ENCODE measurements around the gene DIS3L2.

The DIS3L2 gene

GRCh38 chr2:232013701-232014353 lies 52.3 kb downstream of the DIS3L2 start:
- Histone ChIP-seq H2AFZ (ENCODE audit: low read depth, low read length) (no peak overlapping the region), H4K20me1 (ENCODE audit: insufficient read depth, low read length) (no peaks in the 10 kb centered on the region), H3K4me2 (ENCODE audit: low read length) (no peak overlapping the region), H3K27me3 (ENCODE audit: low read depth, low read length) (no peaks in the 10 kb centered on the region), H3K27ac (ENCODE audit: low read length) (no peak overlapping the region), H3K4me1 (ENCODE audit: low read length) (no peaks in the 10 kb centered on the region), H3K9me3 (ENCODE audit: insufficient read depth, low read length) (no peaks in the 10 kb centered on the region), H3K79me2 (ENCODE audit: low read length) (peaks cover 5% of the 10 kb centered on the region; the same call in 1 of the 2 replicates), H3K36me3 (replicated peaks; ENCODE audit: low read depth, low read length) (no peaks in the 10 kb centered on the region), H3K4me3 (ENCODE audit: low read length) (no peak overlapping the region), H3K9ac (ENCODE audit: low read length) (no peak overlapping the region)
- TF ChIP-seq CTCF (IDR thresholded peaks at IDR 0.05; ENCODE audit: low read depth, low read length): no peak
- TF ChIP-seq EZH2phosphoT487 (IDR thresholded peaks at IDR 0.05; ENCODE audit: low read depth): no peak

- H3K27ac ChIP-seq (ENCODE audit: low read length): no peak overlapping the region
- TF ChIP-seq EZH2phosphoT487 (IDR thresholded peaks at IDR 0.05; ENCODE audit: low read depth) (no peak), CTCF (IDR thresholded peaks at IDR 0.05; ENCODE audit: low read depth, low read length) (no peak)
- no peaks in the 10 kb centered on the region for H3K9me3 ChIP-seq (ENCODE audit: insufficient read depth, low read length)
- no peak overlapping the region for H3K4me2 ChIP-seq (ENCODE audit: low read length)
- H3K79me2 ChIP-seq (ENCODE audit: low read length): no peaks in the 10 kb centered on the region; the same call in 1 of the 2 replicates
- no peak overlapping the region for H3K9ac ChIP-seq (ENCODE audit: low read length)
- H3K4me1 ChIP-seq (ENCODE audit: low read length): no peaks in the 10 kb centered on the region
- no peaks in the 10 kb centered on the region for H3K27me3 ChIP-seq (ENCODE audit: low read depth, low read length)
- no peak overlapping the region for H3K4me3 ChIP-seq (ENCODE audit: low read length)
- no peaks in the 10 kb centered on the region for H3K36me3 ChIP-seq (replicated peaks; ENCODE audit: low read depth, low read length)
- H4K20me1 ChIP-seq (ENCODE audit: insufficient read depth, low read length): no peaks in the 10 kb centered on the region
- no peak overlapping the region for H2AFZ ChIP-seq (ENCODE audit: low read depth, low read length)
These were observed 53.2 kb downstream of the DIS3L2 start for GRCh38 chr2:232014681-232015080.

GRCh38 chr2:232018181-232018580 lies 56.7 kb downstream of the DIS3L2 start:
- H3K4me2 ChIP-seq (ENCODE audit: low read length): no peak overlapping the region
- H3K27ac ChIP-seq (ENCODE audit: low read length): no peak overlapping the region
- no peak overlapping the region for H2AFZ ChIP-seq (ENCODE audit: low read depth, low read length)
- no peaks in the 10 kb centered on the region for H3K36me3 ChIP-seq (replicated peaks; ENCODE audit: low read depth, low read length)
- H3K9ac ChIP-seq (ENCODE audit: low read length): no peak overlapping the region
- no peaks in the 10 kb centered on the region for H3K9me3 ChIP-seq (ENCODE audit: insufficient read depth, low read length)
- H3K4me1 ChIP-seq (ENCODE audit: low read length): no peaks in the 10 kb centered on the region
- TF ChIP-seq EZH2phosphoT487 (IDR thresholded peaks at IDR 0.05; ENCODE audit: low read depth) (no peak), CTCF (IDR thresholded peaks at IDR 0.05; ENCODE audit: low read depth, low read length) (no peak)
- no peaks in the 10 kb centered on the region for H4K20me1 ChIP-seq (ENCODE audit: insufficient read depth, low read length)
- no peaks in the 10 kb centered on the region for H3K79me2 ChIP-seq (ENCODE audit: low read length)
- H3K27me3 ChIP-seq (ENCODE audit: low read depth, low read length): no peaks in the 10 kb centered on the region
- no peak overlapping the region for H3K4me3 ChIP-seq (ENCODE audit: low read length)

GRCh38 chr2:232022718-232023117 lies 61.2 kb downstream of the DIS3L2 start:
- Histone ChIP-seq H3K9ac (ENCODE audit: low read length) (no peak overlapping the region), H4K20me1 (ENCODE audit: insufficient read depth, low read length) (peaks cover 7% of the 10 kb centered on the region; the same call in 1 of the 2 replicates), H3K4me1 (ENCODE audit: low read length) (peaks cover 13% of the 10 kb centered on the region), H3K9me3 (ENCODE audit: insufficient read depth, low read length) (no peaks in the 10 kb centered on the region), H3K79me2 (ENCODE audit: low read length) (no peaks in the 10 kb centered on the region), H3K4me3 (ENCODE audit: low read length) (no peak overlapping the region), H2AFZ (ENCODE audit: low read depth, low read length) (no peak overlapping the region), H3K27me3 (ENCODE audit: low read depth, low read length) (no peaks in the 10 kb centered on the region), H3K4me2 (ENCODE audit: low read length) (no peak overlapping the region), H3K36me3 (replicated peaks; ENCODE audit: low read depth, low read length) (peaks cover 4% of the 10 kb centered on the region), H3K27ac (ENCODE audit: low read length) (no peak overlapping the region)
- TF ChIP-seq EZH2phosphoT487 (IDR thresholded peaks at IDR 0.05; ENCODE audit: low read depth) (no peak), CTCF (IDR thresholded peaks at IDR 0.05; ENCODE audit: low read depth, low read length) (no peak)

Measured in OCI-LY3 (cell line).